Stimulated activated CD4-positive, alpha-beta T cell treated with anti-CD3 and anti-CD28 coated beads, Interleukin-2, amount 100 ng/mL, for 4 hours (primary cell): ENCODE data around the gene BLOC1S1.
A peak's percentile ranks its signal among the peaks of the same experiment; 100 is the strongest.

Experiments used
- DNase-seq: peaks from one replicate; pipeline ENCODE4 v3.0.0-alpha.2; 2020; ENCODE audit warnings: low read depth

BLOC1S1 gene

GRCh38 chr12:55694651-55695050 lies 21.2 kb upstream of the BLOC1S1 start:
- no peak for DNase-seq

DNA sequence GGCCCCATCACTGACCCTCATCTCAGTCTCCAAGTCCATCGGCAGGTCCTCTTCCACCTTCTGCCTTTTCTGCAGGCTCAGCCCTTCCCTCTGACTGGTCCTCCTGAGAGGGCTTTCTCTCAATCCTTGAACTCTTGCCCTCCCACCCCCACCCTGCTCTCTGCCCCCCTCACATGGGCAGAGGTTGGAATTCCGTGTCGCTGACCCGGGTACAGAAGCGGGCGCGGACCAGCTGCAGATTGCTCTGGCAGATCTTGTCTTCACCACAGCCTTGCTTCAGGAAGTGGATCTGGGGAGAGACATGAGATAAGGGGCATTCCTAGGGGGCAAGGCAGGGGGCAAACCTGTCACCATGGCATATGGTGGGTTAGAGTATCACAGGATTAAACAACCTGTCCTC lies 20.5 kb upstream of the BLOC1S1 start:
- no peak for DNase-seq

GRCh38 chr12:55696141-55696540 lies 19.7 kb upstream of the BLOC1S1 start:
- no peak for DNase-seq

- DNase-seq: no peak
Observed at GRCh38 chr12:55696796-55697462, 18.9 kb upstream of the BLOC1S1 start.

- DNase-seq: no peak
Observed at GRCh38 chr12:55697686-55698085, 18.2 kb upstream of the BLOC1S1 start.

GRCh38 chr12:55698241-55698955 lies 17.4 kb upstream of the BLOC1S1 start:
- DNase-seq: no peak

DNA sequence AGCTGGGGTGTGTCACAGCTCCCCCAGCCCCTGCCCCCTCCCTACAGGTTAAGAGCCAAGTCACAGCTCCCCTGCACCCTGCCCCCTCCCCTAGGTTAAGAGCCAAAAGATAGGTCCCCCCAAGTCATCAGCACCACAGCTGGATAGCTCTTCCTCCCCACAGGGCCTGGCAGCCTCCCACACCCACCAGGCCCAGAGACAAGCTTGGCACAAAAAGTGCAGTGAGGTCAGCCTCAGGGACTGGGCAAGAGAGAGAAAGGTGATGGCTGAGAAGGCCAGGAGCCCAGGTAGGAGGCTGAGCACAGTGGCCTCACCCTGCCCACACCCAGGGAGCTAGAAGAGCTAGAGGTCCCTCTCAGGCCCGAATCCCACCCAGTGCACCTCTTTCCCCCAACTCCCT lies 16.9 kb upstream of the BLOC1S1 start:
- no peak for DNase-seq

DNA sequence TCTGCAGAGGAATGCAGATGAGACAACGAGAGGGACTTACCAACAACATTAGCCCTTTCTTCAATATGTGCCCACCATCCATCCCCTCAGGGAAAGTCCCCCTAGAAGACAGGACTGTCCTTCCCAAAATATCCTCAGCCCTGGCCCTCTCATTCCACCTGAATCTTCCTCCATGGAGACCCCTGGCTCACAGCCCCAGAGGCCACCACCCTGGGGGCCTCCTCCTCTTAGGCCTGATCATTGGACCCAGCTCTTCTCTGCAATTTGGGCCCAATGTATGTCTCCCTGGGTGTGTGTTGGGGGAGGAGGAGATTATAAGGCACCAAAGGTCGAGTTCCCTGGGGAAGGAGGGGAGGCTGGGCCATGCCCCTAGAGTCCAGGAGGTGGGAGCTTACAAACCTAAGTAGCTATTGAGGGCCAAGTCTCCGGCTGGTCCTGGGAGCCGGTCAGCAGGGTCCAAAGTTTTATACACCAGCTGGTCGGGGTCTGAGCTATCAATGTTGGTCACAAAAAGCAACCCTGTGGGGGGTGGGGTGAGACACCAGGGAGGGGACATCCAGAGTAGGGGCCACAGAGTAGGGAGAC lies 16.3 kb upstream of the BLOC1S1 start:
- DNase-seq: no peak

DNA sequence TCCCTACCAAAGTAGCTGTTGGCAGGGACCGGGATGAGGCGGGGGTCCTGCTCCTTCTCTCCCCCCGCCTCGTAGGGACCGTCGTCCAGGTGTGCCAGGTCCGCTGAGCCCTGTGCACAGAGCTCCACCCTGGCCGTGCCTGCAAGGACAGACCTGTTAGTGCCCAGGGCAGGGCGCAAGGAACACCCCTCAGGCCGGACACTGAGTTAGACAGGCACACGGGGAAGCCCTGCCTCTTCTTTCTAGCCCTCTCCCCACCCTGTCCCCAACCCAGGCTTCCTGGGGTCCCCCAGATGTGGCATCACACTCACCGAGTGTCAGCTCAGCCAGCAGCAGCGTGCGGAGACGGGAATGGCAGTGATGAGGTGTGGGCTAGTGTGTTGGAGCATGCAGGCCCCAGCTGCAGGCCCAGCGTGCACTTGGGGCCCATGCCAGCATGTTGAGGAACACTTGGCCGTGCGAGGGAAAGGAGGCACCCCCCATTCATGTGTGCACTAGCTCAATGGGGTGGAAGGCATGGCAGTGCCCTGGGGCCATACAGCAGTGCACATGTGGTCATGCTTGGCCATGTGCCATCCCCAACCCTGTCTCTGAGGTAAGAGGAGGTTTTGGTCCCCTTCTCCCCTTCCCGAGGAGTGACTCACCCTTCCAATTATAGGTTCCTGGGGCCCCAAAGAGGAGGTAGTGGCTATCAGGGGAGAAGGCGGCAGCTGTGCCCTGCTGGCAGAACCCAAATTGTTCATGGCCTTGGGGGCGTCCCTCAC lies 15.4 kb upstream of the BLOC1S1 start:
- no peak for DNase-seq

GRCh38 chr12:55702861-55703260 lies 13.0 kb upstream of the BLOC1S1 start:
- DNase-seq: no peak

DNA sequence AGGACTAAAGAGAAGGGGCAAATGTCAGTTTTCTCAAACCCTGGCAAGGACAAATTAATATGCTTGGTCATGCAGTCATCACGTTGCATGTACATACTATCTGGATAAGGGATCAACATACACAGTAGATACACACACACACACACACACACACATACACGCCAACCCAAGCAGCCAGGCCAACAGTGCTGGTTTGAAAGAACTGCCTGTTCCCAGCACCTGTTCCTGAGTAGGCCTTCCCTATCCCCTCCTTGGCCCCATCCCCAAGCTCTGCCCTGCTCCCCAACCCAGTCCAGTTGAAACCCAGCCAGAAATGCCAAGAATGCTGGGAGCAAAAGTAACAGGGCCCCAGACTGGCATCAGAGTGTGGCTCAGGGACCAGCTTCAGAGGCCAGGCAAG lies 12.6 kb upstream of the BLOC1S1 start:
- DNase-seq: no peak

DNA sequence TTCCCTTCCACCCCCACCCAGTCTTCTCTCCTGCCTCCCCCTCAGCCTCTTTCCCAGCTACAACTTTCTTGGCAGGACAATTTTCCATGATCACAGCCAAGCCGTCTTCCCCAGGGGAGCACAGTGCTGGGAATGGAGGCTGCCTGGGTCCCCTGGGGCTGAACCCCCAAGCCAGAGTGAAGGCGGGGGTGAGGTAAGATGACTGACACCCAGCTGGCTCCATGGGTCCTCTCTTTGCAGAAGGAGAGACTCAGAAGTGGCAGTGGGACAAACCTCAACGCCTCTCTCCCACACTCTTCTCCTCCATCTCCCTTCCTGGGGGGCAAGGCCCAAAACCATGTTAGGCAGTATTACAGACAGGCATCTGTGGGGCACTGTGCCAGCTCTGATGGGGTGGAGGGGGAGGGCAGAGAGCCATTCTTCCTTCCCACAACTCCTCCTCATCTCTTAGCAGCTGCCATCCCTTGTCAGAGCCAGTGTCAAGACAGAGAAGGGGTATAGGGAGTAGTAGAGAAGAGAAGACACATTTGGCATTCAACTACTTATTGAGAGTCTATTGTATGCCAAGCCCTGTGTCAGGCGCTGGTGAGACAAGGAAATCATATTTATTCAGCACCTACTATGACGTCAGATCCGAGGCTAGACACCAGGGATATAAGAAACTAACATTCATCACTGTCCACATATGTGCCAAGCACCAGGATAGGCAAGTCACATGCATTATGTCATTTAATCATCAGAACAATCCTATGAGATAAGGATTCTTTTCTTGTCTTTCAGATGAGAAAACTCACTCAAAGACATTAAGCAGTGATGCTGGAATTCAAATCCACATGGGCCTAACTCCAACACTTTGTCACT lies 11.7 kb upstream of the BLOC1S1 start:
- DNase-seq: no peak

DNA sequence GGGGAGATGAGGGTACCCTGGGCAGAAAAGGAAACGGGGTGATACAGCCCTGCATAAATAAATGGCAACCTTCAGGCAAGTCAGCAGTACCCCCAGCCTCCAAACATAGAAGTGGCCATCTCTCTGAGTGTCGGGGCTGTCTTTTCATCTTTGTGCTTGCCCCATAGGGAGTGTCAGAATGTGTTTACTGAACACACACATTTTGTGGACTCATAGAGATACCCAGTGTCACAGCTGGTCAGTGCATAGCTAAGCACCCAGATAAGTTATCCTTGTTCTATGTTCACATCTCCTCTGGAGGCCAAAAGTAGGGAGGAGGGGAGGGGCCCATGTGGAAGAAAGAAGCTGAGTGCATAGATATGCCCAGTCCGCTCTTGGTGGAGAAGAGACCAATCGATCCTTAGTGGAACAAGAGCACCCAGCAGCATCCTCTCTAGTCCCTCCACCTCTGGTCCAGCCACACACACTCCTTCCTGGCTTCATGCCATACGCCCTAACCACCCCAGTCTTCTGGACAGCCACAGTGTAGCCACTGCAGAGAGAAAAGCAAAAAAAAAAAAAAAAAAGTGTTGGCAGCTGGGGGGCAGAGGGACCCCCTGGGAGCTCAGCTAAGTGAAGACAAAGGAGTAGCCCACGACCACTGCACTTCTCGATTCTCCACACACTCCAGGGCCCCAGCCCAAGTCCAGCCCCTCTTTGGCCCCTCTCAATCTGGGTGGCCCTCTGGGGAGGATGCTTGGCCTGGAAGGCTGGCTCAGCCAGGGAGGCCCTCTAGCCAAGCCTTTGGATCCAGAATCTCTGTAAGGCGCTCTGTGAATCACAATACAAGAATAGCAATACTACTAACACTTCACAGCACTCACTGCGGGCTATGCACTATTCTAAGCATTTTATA lies 10.8 kb upstream of the BLOC1S1 start:
- no peak for DNase-seq

GRCh38 chr12:55705782-55706402 lies 10.0 kb upstream of the BLOC1S1 start:
- no peak for DNase-seq

- DNase-seq: no peak
Observed at GRCh38 chr12:55706568-55707218, 9.2 kb upstream of the BLOC1S1 start.

DNA sequence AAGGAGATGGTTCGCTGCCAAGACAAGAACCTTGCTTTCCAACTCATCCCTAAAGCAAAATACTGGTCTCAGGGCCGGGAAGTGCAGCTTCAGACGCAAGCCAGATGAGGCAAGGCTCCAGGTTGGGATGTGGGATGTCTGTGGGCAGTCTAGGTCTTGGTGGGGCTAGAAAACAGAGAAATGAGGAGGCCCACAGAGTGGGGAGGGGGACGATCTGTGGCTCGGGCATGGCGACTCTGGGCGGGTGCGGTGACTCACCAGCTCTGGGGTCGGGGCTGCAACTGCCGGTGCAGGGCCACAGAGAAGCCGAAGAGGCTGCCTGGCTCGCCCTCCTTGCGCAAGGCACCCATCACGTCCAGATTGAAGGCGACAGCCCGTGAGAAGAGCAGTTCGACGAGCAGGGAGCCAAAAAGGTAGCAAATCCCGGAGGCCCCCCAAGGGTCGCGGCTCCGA lies 8.6 kb upstream of the BLOC1S1 start:
- no peak for DNase-seq

DNA sequence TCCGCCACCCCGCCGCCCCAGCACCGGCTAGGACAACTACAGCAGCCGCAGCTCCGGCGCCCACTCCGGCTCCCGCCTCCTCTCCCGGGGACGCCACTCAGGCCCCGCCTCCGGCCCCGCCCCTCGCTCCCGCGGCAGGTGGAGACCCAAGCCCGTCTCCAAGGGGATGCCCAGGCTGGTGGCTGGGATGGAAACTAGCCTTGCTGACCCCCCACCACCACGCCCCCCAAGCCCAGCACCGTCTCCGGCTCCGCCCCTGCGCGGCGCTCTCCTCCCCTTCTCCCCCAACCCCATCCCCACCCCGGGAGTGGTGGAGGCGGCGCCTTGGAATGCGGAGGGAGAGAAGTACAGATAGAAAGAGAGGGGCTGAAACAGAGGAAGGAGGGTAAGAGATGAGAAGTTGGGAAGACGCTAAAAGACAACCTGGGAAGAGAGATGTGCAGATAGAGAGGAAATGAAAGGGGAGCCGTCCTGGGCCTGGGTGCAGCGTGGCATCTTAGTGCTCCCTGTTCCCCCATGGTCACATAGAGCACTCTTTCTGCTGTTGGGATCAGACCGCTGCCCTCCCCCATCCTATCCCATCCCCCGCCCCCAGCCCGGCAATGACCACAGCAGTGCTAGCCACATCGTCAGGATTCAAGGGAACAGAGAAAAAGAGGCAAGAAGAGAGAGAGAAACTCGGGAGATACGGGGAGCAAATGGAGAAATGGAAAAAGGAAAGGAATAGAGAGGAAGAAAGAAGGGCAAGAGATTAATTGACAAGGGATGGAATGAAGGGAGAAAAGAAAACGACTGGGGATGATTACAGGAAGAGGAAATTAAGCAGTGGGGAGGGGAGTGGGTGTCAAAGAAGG lies 7.8 kb upstream of the BLOC1S1 start, which contains the start of gene ITGA7:
Gene ITGA7, minus strand, starts transcription at position 64 of the 854 bp plus-strand sequence. CDS start 222 bp downstream, outside the sequence.
- peak; percentile 52 for DNase-seq

DNA sequence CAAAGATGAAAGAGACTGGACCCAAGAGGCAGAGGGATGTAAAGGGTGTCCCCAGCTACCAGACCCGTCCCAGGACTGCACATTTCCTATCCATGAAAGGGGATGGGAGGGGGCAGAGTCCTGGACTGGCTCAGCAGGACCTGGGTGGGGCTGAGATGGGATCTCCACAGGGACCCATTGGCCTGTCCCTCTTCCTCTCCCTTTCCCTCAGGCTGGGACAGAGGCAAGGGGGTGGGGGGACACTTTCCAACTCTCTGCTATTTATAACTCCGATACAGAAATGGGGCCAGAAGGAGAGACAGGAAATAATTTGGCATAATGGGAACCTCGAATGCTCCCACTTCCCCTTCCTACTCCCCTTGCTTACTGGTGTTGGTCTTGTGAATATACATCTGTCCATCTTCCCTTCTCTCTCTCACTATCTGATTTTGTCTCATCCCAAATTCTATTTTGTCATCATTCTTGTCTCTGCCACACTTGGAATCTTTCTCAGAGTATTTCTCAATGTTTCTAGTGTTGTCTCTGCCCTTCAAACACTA lies 7.1 kb upstream of the BLOC1S1 start:
- DNase-seq: no peak
